ENCODE measurements around the gene PLD4.
"Not testable (repeated sequence)": the region's sequence is repeated elsewhere in the genome, so short reads cannot be mapped to it uniquely, and the experiment has no call there.

Gene PLD4

DNA sequence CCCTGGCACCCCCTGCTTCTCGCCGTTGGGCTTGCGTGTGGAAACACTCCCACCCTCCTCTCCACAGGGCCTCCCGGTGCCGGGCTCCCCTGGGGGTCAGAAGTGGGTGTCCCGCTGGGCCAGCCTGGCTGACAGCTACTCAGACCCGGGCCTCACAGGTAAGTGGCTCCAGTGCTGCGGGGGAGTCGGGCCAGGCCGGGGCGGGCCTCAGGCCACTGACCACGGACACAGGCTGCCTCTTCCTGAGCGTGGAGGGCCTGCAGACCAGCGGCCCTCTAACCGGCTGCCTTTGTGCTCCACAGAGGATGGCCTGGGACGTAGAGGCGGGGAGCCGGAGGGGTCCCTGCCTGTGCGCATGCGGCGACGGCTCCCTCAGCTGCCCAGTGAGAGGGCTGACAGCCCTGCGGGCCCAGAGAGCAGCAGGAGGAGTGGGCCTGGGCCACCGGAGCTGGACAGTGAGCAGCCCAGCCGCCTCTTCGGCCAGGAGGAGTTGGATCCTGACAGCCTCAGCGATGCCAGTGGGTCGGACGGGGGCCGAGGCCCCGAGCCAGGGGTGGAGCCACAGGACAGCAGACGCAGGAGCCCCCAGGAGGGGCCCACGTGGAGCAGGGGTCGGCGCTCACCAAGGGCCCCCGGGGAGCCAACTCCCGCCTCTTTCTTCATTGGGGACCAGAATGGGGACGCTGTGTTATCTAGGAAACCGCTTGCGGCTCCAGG is 38.5 kb upstream of the PLD4 start:
- no peak for DNase-seq (ENCODE audit: low read depth in 1 of 2, low spot score in 1 of 2)

DNA sequence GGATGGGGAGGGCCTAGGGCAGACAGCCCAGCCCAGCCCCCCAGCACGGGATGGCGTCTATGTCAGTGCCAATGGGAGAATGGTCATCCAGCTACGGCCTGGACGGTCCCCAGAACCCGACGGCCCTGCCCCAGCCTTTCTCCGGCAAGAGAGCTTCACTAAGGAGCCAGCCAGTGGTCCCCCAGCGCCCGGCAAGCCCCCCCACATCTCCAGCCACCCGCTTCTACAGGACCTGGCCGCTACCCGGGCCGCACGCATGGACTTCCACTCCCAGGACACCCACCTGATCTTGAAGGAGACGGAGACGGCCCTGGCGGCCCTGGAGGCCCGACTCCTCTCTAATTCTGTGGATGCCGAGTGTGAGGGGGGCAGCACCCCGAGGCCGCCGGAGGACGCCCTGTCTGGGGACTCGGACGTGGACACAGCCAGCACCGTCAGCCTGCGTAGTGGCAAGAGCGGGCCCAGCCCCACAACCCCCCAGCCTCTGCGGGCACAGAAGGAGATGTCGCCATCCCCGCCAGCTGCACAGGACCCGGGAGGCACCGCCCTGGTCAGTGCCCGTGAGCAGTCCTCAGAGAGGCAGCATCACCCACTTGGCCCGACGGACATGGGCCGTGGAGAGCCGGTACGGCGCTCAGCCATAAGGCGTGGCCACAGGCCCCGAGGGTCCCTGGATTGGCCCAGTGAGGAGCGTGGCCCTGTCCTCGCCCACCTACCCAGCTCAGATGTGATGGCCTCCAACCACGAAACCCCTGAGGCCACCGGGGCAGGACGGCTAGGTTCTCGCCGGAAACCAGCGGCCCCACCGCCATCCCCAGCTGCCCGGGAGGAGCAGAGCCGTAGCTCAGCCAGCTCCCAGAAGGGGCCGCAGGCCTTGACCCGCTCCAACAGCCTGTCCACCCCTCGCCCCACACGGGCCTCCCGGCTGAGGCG is 37.7 kb upstream of the PLD4 start:
- no peak for DNase-seq (ENCODE audit: low read depth in 1 of 2, low spot score in 1 of 2)

DNA sequence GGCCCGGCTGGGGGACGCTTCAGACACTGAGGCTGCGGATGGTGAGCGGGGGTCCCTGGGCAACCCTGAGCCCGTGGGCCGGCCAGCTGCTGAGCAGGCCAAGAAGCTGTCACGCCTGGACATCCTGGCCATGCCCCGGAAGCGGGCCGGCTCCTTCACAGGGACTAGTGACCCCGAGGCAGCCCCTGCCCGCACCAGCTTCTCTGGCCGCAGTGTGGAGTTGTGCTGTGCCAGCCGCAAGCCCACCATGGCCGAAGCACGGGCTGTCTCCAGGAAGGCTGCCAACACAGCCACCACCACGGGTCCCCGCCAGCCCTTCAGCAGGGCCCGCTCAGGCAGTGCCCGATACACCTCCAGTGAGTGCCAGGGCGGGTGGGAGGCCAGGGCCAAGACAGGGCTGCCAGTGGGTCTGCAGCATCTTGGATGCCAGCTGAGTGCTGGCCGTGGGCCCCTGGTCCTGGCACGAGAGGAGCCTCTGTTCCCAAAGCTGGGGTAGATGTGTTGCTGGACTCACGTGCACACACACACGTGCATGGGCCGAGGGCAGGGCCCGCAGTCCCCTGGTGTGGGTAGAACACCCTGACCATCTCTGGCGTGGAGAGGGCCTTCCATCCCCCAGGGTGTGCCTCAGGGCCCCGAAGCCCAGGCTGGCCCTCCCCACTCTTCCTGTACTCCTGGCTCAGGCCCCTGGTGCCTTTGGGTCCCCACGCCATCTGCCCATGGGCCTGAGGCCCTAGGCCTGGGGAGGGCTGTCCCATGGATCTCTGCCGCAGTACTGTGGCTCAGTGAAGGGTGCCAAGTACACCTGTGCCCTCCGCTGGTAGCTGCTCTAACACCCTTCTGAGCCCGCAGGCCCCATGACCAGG is 36.8 kb upstream of the PLD4 start:
- DNase-seq (ENCODE audit: low read depth in 1 of 2, low spot score in 1 of 2), result no peak

DNA sequence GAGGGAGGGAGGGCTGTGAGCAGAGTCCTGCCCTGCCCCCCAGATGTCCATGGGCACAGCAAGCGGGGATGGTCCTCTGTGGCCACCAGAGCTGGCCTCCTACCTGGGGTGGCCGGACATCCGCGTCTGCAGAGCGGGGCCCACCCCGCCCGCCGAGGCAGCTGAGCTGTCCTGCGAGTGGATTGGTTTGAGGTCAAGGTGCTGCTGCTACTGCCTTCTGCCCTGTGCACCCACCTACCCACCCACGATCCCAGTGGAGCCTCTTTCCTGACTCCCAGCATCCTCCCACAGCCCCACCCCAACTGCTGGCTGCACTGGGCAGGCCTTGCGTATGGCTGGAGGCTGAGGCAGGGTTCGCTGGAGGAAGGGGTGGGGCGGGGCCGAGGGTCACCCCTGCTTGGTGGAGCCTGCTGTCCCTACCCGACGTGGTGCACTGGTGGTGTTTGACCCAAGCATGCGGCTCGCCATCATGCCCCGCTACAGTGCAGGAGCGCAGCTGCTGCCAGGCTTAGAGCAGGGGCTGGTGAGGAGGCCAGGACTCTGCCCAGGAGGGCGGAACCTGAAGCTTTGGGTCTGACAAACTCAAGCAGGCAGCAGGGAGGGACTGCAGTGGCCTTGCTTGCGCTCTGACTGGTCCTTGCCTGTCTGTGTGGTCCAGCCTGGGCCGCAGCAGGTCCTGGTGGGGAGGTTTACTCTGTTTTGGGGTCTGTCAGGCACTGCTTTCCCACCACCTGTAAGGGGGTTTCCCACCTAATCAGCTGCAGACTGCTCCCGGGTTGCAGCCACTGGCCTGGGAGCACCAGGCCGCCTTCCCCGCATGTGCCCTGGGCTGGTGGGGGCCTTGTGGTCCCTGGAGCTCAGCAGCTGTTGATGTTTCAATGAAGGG is 35.9 kb upstream of the PLD4 start:
- DNase-seq (ENCODE audit: low read depth in 1 of 2, low spot score in 1 of 2), result no peak

DNA sequence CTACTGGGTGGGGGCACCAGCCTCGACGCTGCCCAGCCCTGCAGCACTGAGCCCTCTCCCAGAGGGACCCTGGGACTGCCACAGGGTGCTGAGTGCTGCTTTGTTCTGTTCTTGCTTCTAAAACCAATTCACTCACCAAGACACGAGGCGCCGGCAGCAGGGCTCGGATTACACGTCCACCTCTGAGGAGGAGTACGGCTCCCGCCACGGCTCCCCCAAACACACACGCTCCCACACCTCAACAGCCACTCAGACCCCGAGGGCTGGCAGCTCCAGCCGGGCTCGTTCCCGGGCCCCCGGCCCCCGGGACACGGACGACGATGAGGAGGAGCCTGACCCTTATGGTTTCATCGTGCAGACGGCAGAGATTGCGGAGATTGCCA is 35.3 kb upstream of the PLD4 start:
- no peak for DNase-seq (ENCODE audit: low read depth in 1 of 2, low spot score in 1 of 2)

DNA sequence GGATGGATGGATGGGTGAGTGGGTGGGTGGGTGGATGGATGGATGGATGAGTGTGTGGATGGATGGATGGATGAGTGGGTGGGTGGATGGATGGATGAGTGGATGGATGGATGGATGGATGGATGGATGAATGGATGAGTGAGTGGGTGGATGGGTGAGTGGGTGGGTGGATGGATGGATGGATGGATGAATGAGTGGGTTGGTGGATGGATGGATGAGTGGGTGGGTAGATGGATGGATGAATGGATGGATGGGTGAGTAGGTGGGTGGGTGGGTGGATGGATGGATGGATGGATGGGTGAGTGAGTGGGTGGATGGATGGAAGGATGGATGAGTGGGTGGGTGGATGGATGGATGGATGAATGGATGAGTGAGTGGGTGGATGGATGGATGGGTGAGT is 34.4 kb upstream of the PLD4 start:
- not testable (repeated sequence) for DNase-seq (ENCODE audit: low read depth in 1 of 2, low spot score in 1 of 2)

DNA sequence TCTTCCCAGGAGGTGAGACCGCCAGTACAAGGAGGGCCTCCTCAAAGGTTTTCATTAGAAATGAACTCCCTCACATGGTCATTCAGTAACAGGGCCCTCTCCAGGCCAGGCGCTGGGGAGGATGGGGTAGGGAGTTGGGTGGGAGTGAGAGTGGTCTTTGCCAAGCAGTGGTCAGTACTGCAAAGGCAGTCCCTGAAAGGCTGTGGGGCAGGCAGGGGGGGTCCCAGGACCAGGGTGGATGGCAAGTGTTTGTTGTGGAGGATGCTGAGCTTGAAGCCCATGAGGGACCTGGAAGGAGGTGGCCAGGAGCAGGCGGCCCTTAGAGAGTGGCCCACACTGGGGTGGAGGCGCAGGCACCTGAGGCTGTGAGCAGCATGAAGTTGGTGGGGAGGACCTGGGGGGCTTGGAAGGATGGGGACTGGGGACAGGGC is 33.5 kb upstream of the PLD4 start:
- DNase-seq (ENCODE audit: low read depth in 1 of 2, low spot score in 1 of 2), result no peak

DNA sequence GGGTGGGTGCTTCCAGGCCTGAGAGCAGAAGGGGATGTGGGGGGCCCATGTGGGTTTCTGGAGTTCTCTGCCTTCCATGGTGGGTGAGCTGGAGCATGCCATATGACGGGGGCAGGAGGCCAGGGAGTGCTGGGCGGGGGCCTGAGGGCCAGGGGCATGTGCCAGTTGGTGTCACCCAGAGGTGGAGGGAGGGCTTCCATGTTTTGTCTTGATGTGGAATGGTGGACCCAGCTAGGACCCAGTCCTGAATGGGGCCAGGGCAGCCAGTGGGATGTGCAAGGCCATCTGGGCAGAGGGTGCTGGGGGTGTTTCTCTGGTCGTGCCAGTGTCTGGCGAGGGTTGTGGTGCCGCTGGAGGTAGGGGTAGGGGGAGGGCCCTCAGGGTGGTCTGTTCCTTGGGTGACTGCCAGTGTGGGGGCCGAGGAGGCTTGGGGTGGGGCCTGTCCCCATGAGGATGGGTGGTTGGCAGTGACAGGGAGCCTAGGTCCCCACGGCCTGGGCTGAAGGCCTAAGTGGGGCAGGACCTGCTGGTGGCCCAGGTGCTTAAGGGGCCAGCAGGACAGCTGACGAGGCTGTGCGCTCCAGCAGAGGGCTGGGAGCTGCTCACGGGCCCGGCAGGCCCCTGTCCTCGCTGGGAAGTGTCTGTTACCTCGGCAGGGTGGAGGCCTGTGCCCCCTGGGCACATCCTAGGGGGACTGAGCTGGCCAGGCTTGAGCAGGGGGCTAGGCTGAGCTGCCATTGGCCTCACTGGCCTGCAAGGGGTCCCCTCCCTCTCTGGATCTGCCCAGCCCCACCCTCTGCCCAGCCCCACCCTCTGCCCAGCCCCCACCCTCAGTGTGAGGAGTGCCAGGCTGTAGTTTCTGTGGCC is 32.8 kb upstream of the PLD4 start:
- no peak for DNase-seq (ENCODE audit: low read depth in 1 of 2, low spot score in 1 of 2)

DNA sequence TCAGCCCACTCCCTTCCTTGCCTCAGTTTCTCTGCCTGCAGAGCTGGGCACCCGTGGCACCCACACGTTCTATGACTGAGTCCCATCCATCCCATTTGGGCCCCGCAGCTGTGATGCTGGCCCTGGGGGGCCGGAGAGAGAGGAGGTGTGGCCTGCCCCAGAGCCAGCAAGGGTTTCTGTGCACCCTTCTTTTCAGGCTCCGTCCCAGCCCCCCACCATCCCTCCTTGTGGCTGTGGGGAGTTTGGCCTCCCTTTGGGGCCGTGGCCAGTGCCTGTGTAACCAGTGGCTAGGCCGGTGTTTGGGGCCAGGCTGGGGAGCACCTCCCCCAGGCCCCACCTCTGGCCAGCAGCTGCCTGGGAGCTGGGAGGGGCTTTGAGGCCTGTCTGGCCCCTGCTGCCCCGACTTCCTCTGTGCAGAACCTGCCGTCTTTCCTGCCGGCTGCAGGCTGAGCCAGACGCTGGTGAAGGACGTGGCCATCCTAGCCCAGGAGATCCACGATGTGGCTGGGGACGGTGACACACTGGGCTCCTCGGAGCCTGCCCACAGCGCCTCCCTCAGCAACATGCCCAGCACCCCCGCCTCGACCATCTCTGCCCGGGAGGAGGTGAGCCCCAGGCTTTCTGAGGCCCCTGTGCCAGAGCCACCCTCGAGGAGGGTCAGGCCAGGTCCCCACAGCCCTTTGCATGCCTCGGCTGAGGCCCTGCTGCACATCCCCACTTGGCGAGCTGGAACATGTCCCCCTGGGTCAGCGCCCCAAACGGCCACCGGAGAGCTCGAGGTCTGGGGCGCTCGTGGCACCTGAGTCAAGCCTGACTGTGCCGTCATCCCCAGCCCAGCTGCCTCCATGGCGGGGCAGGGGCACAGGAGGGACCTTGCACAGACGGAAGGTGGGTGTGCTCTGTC is 31.9 kb upstream of the PLD4 start:
- no peak for DNase-seq (ENCODE audit: low read depth in 1 of 2, low spot score in 1 of 2)

DNA sequence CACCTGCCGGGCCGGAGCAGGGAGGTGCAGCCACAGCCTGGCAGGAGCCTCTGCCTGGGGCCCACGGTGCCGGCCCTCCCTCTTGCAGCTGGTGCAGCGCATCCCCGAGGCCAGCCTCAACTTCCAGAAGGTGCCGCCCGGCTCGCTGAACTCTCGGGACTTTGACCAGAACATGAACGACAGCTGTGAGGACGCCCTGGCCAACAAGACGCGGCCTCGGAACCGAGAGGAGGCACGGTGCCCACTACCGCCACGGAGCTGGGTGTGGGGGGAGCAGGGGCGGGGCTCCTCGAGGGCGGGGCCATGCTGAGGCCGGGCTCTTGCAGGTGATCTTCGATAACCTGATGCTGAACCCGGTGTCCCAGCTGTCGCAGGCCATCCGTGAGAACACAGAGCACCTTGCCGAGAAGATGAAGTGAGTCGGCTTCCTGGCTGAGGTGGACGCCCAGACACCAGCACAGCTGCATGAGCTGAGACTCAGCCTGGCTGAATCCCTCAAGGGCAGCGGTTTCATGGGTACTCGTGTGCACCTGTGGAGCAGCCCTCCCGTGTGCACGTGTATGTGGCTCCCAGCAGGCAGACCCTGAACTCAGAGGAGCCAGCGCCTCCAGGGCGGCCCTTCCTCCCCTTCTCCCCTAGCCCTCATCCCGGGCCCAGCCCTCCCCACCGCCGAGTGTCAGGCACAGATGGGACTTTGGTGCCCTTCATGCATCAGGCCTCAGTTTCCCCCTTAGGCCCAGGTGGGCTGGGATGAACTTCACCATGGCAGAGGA is 31.1 kb upstream of the PLD4 start:
- no peak for DNase-seq (ENCODE audit: low read depth in 1 of 2, low spot score in 1 of 2)

DNA sequence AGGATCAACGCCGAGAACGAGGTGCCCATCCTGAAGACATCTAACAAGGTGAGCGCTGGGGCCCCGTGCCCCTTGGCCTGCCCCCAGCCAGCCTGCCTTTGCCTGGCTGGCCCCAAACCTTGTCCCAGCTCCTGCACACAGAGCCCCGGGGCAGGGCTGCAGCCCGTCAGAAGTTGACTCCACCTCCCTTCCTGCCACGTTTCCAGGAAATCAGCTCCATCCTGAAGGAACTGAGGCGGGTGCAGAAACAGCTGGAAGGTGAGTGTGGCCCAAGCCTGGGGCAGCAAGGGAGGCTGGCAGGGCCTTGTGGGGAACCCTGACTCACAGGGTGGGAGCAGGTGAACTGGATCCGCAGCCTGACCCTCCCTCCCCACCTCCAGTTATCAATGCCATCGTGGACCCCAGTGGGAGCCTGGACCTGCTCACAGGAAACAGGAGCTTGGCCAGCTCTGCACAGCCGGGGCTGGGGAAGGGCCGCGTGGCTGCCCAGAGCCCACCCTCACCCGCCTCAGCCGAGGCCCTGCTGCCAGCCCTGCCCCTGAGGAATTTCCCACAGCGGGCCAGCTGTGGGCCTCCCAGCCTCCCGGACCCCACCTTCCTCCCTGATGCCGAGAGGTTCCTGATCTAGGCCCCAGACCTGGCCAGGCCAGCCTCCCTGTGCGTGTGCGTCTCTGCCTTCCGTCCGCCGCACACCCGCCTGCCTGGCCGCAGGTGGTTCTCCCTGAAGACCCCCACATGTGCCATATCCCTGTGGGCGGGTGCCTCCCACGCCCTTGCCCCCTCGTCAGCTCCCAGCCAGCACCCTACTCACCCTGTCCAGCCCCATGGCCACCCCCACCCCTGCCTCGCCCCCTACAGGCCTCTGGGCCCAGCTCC is 30.1 kb upstream of the PLD4 start:
- no peak for DNase-seq (ENCODE audit: low read depth in 1 of 2, low spot score in 1 of 2)

DNA sequence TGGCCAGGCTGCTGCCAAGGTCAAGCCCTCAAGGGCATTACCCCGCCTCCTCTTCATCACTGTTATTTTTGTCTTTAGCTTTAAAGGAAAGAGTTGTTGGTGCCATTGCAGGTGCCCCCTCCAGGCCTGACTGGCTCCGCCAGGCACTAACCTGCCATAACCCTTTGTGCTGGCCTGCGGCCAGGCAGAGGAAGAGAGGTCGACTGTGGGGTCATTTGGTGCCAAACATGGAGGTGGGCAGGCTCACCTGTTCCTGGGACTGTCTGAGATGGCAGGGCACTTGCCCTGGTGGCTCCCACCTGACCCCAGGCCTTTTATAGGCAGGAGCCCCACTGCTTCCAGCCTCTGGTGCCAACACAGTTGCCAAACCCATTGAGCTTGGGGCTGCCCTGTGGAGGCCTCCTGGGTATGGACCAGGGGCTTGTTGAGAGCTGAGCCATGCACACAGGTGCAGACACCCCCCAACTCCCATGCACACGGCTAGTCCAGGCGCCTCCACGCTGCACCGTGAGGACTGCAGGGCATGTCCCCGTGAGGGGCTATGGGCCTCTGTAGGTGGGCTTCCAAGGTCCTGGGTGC is 29.4 kb upstream of the PLD4 start:
- no peak for DNase-seq (ENCODE audit: low read depth in 1 of 2, low spot score in 1 of 2)

DNA sequence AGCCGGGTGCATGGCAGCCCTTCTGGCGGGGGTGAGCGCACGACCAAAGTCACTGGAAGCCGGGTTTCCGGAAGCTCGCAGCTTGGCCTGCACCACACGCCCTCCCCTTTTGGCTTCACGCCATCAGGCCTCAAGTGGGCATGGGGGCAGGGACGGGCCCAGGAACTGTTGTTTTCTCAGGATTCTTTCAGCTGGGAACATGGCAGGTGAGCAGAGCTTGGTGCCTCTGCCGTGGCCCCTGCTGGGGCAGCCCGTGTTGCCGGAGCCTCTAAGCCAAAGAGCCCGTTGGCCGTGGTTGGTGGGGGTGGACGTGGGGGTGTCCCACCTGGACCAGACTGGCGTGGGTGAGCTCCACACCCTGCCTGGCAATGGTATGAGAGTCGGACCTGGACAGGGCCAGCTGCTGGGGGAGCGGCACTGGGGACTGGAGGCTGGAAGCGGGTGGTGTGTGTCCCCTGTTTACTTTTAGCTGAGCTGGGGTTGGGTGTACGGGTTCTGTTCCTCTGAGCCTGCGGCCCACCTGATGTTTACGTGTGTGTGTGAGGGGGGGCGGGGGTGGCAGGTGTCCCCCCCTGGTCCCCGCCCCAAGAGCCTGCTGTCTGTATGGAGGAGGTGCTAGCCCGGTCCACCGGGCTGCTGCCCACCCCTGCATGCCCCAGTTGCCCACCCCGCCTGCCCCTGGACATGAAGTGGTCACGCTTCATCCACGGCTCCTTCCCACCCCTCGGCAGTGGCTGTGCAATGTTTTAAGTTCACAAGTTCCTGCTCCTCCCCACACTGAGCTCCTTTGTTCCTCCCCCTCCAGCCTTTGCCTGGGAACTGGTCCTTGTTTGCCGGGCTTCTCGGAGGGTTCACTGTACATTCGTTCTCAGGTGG is 28.7 kb upstream of the PLD4 start:
- no peak for DNase-seq (ENCODE audit: low read depth in 1 of 2, low spot score in 1 of 2)

DNA sequence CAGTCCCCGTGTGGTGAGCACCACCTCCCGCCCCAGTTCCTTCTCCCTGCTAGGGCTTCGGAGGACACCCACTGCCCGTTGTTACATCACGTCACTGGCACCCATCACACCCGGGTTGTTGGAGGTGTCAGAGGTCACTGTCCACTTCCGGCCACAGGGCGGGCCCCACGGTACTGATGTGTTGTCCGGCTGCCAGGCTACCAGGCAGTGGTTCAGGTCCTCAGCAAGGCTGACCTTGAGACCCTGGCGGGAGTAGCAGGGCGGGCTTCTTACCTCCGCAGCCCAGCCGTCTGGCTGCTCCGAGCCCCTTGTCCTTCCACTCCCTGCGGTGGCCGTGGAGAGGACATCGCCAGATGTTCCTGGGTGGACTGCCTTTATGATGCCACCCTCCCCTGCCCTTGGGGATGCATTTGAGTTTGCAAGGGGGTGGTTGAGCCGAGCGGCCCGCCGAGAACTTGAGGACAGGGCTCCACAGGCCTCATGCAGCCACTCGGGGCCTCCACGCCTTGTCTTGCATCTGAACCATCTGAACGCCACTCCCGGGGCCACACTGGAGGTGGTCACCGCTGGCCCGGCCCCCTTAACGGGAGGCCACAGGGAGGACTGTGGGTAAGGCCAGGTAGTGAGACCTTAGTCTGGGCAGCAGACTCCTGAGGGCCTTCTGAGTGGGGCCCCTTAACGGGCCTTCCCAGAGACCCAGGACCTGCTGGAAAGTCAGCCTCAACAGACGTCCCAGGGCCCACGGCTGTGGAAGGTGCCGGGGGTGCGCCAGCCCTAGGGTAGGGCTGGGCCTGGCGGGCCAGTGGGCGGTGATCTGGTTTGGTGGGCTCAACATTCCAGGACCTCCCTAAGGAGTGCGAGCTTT is 27.1 kb upstream of the PLD4 start:
- DNase-seq (ENCODE audit: low read depth in 1 of 2, low spot score in 1 of 2), result no peak

DNA sequence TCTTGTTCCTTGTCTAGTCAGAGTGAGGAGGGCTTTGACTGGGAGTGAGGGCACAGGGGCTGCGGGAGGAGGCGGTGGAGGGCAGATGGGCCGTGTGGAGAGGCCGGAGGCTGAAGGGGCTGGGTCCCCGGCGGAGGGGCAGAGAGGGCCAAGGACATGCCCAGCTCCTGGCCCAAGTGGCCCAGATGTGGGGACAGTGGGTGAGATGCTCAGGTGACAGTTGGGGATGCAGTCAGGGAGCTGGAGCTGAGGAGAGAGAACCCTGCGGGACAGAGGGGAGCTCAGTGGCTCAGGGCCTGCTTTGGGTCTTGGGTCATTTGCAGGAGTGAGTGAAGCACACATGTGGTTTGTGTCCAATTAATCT is 26.5 kb upstream of the PLD4 start:
- no peak for DNase-seq (ENCODE audit: low read depth in 1 of 2, low spot score in 1 of 2)

All from activated T-helper 1 cell treated with anti-CD3 and anti-CD28 coated beads, Interleukin-2, amount 50 U/mL, for 16 hours (primary cell).